AG04449 (cell line): ENCODE results near the gene KIF9.

Source experiments
- CTCF ChIA-PET: fragments of 350-600 bp; formaldehyde crosslinking; extraction: SDS; loops from one replicate; lab custom pipeline; 2021; ENCODE audit warnings: antibody characterized with exemption; lab: Yijun Ruan, JAX
- POLR2A ChIA-PET: fragments of 400-600, 350-600 bp; formaldehyde crosslinking; extraction: SDS; loops from one replicate; lab custom pipeline; 2020; ENCODE audit warnings: antibody characterized with exemption, inconsistent platforms; lab: Yijun Ruan, JAX
- DNase-seq: peaks from one replicate; pipeline ENCODE4 v3.0.0-alpha.2; 2010; ENCODE audit warnings: low read depth, low spot score
- H3K4me3 ChIP-seq: 2 replicates; pipeline ENCODE4 v1.5.1; 2011; ENCODE audit warnings: low read depth, mild to moderate bottlenecking, control low read depth, low read length
- TF ChIP-seq, protein P1 (sequence below): IDR thresholded peaks from one replicate; pipeline ENCODE4 v1.5.1; 2011; ENCODE audit warnings: mild to moderate bottlenecking, moderate library complexity, low read length, control low read depth, inconsistent platforms; ENCODE audit not compliant: insufficient read depth; ENCODE audit errors: missing control alignments

The KIF9 gene

DNA sequence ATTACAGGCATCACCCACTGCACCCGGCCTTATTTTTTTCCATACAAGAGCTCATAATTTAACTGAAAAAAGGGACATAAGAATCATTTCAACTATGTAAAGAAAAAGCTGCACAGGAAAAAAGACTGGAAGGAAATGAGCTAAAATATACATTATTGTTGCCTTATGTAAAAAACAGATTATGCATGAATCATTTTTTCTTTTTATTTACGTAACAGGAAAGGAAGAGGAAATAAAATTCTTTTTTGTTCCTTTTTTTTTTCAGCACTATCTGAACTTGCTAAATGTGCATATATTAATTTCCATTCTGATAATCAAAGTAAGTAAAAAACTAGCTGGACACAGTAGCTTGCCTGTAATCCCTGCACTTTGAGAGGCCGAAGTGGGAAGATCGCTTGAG lies 12.1 kb downstream of the KIF9 start:
- no peak overlapping the region for H3K4me3 ChIP-seq
- ChIA-PET POLR2A (no interaction called here), CTCF (interaction anchor here (1.8 kb wide), 1 partner anchor 11 kb away, joined by 6 read pairs; no protein-coding TSS in a partner anchor)
- TF ChIP-seq, protein P1, sequence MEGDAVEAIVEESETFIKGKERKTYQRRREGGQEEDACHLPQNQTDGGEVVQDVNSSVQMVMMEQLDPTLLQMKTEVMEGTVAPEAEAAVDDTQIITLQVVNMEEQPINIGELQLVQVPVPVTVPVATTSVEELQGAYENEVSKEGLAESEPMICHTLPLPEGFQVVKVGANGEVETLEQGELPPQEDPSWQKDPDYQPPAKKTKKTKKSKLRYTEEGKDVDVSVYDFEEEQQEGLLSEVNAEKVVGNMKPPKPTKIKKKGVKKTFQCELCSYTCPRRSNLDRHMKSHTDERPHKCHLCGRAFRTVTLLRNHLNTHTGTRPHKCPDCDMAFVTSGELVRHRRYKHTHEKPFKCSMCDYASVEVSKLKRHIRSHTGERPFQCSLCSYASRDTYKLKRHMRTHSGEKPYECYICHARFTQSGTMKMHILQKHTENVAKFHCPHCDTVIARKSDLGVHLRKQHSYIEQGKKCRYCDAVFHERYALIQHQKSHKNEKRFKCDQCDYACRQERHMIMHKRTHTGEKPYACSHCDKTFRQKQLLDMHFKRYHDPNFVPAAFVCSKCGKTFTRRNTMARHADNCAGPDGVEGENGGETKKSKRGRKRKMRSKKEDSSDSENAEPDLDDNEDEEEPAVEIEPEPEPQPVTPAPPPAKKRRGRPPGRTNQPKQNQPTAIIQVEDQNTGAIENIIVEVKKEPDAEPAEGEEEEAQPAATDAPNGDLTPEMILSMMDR, result no peak
- no peak for DNase-seq

DNA sequence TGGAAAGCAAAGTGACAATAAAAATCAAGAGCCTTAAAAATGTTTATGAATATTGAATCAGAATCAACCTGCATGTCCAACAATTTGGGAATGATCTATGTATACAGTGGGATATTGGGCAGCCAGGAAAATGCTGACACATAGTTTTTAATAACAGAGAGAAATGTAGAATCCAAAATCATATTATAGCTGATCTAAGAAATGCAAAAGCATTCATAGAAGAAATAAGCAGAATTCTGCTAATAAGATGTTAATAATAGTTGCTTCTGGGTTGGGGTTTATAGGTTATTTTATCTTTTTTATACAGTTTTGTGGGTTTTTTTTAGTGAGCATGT lies 15.1 kb downstream of the KIF9 start:
- TF ChIP-seq, protein P1, result no peak
- H3K4me3 ChIP-seq, result no peak overlapping the region
- ChIA-PET CTCF (interaction anchor here (0.9 to 1.3 kb wide), 3 partner anchors 16 to 520 kb away, joined by 3 to 4 read pairs (median 3); no protein-coding TSS in a partner anchor), POLR2A (interaction anchor here (1.1 kb wide), 1 partner anchor 113 kb away, joined by 3 read pairs; no protein-coding TSS in a partner anchor)
- no peak for DNase-seq

DNA sequence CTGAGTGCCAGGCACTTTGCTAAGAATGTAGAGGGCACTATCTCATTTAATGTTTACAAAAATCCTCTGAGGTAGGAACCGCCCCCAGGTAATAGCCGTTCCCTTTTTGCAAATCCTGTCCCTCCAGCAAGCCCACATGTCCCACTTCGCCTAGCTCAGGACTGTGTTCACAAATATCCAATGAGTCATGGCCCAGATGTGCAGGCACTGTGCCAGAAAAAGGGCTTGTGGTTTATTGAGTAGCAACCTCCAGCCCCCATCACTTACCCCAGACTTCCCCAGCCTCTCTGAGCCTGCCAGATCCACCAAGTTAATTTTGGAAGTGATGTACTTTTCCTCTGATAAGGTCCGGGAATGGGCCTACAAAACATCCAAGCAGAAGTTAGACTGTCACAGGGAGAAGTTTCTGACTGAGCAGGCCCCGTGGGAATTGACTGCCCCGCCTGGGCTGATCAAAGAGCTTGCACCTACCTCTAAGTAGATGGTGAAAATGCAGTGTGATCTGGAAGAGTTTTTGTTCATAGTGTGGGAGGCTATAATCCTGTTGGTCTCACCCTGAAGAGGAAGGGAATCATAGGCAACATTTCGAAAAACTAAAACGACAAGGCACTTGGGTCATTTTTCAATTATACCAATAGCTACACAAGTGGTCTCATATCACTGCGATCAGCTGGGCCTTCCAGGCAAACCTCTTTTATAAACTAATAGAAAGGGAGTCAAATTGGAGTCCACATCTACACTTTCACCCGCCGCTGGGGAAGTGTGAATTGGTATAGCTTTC lies 15.7 kb downstream of the KIF9 start:
- DNase-seq, result peak; percentile 29
- POLR2A ChIA-PET, result interaction anchor here (1.1 kb wide), 1 partner anchor 114 kb away, joined by 3 read pairs; no protein-coding TSS in a partner anchor
- TF ChIP-seq, protein P1, result no peak
- H3K4me3 ChIP-seq, result no peak overlapping the region
- CTCF ChIA-PET, result interaction anchor here (0.9 to 1.3 kb wide), 4 partner anchors 16 to 520 kb away, joined by 3 to 4 read pairs (median 3); no protein-coding TSS in a partner anchor

DNA sequence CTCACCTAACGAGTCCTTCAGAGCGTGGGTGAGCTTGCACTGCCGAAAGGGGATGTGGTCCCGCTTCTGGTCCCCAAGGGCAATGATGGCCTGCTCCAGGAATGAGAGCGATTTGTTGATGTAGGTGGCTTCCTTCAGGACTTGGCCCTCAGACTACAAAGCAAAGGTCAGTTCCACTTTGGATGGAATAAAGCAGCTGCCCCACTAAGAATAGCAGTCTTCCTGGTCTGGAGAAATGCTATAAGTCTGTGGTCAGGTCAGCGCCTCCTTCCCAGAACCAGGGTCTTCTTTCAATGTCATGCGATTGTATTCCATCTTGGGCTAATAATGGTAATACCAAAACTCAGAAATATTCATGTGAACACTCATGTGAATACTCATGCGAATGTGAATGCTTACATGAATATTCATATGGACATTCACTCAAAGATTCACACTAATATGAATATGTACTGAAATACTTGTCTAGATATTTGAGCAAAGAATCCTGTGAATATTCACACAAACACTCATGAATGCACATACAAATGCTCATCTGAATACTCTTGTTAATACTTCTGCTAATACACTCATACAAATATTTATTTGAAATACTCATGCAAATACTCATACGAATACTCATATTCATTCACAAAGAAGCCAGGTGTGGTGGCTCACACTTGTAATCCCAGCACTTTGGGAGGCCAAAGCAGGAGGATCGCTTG lies 16.7 kb downstream of the KIF9 start:
- POLR2A ChIA-PET, result no interaction called here
- CTCF ChIA-PET, result interaction anchor here (1.1 to 1.3 kb wide), 2 partner anchors 21 to 246 kb away, joined by 3 to 4 read pairs; no protein-coding TSS in a partner anchor
- TF ChIP-seq, protein P1, result no peak
- H3K4me3 ChIP-seq, result no peak overlapping the region
- DNase-seq, result no peak

DNA sequence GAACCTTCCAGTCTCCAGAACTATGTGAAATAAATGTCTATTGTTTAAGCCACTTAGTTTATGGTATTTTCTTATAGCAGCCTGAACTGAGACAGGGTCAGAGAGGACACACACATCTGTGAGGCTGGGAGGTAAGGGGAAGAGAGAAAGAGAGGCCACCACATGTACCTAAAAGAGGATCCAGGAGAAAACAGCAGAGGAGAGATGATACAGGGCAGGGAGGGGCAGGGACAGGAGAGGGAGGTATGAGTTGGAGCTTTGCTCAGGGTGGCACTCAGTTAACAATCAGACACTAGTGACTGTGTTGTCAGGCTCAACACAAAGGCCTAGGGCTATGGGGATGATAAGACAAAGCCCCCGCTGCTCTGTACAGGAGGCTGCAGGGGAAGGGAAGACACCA lies 17.6 kb downstream of the KIF9 start:
- DNase-seq, result no peak
- H3K4me3 ChIP-seq, result no peak overlapping the region
- TF ChIP-seq, protein P1, result no peak
- POLR2A ChIA-PET, result no interaction called here
- CTCF ChIA-PET, result no interaction called here

DNA sequence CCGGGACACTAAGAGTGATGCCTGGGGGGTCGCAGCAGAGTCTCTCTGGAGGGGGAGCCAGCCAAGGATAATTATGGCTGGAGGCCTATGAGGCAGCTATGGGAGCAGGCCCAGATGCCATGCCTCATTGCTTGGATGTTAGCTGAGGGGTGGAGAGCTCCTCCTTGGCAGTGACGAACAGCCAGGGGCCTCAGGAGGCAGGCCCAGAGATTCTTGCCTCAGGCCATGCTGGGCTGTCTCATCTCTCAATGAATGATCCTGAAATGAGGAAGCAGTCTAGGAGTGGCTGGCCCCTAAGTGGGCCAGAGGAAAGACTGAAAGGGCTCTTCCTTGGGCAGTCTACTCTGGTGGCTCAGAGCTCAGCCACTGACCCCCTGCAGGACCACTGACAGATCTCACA lies 21.3 kb downstream of the KIF9 start:
- POLR2A ChIA-PET, result no interaction called here
- TF ChIP-seq, protein P1, result no peak
- no peak for DNase-seq
- H3K4me3 ChIP-seq, result no peak overlapping the region
- CTCF ChIA-PET, result interaction anchor here (1.0 to 2.4 kb wide), 2 partner anchors 9 to 25 kb away, joined by 4 to 10 read pairs; no protein-coding TSS in a partner anchor
